ENCODE measurements around the gene RBFOX1.

GRCh38 chr16:7351610-7352510 is 19.2 kb downstream of the RBFOX1 start:
- TF ChIP-seq CTCF (conservative IDR thresholded peaks at IDR 0.05; ENCODE audit: low read length) (no peak), EZH2phosphoT487 (IDR thresholded peaks at IDR 0.05; ENCODE audit: borderline replicate concordance) (no peak)
